H9 (cell line): ENCODE data around the gene LRRC70. TPM values are rescaled to one million over a fixed set of nuclear protein-coding genes. Genes with fewer than 3 reads are reported as not detected.

Experiments used
- DNase-seq: peaks from one replicate; pipeline ENCODE4 v3.0.0-alpha.2; 2017
- H2AFZ ChIP-seq: one replicate; pipeline ENCODE4 v1.6.1; 2013; ENCODE audit warnings: mild to moderate bottlenecking, low read length, control low read depth, moderate library complexity
- H2AK5ac ChIP-seq: 2 replicates; pipeline ENCODE4 v1.6.1; 2013; ENCODE audit warnings: low read length, control low read depth, mixed read lengths; ENCODE audit not compliant: insufficient read length
- H2BK120ac ChIP-seq: one replicate; pipeline ENCODE4 v1.6.1; 2013; ENCODE audit warnings: low read depth, mild to moderate bottlenecking, low read length, control low read depth, inconsistent platforms; ENCODE audit not compliant: poor library complexity, severe bottlenecking
- H2BK12ac ChIP-seq: 2 replicates; pipeline ENCODE4 v1.6.1; 2013; ENCODE audit warnings: low read length, control low read depth, mixed read lengths, low read depth; ENCODE audit not compliant: insufficient read length
- H2BK15ac ChIP-seq: 2 replicates; pipeline ENCODE4 v1.6.1; 2013; ENCODE audit warnings: low read depth, low read length, control low read depth
- H2BK20ac ChIP-seq: one replicate; pipeline ENCODE4 v1.6.1; 2013; ENCODE audit warnings: low read depth, mild to moderate bottlenecking, low read length, control low read depth, inconsistent platforms; ENCODE audit not compliant: poor library complexity, severe bottlenecking
- H2BK5ac ChIP-seq: 2 replicates; pipeline ENCODE4 v1.6.1; 2013; ENCODE audit warnings: low read length, control low read depth, mixed read lengths; ENCODE audit not compliant: insufficient read length
- H3K14ac ChIP-seq: 2 replicates; pipeline ENCODE4 v1.6.1; 2013; ENCODE audit warnings: low read length, control low read depth; ENCODE audit not compliant: insufficient read depth
- H3K18ac ChIP-seq: 2 replicates; pipeline ENCODE4 v1.6.1; 2013; ENCODE audit warnings: low read depth, mild to moderate bottlenecking, mixed read lengths, low read length, control low read depth; ENCODE audit not compliant: insufficient read length
- H3K23ac ChIP-seq: 2 replicates; pipeline ENCODE4 v1.6.1; 2013; ENCODE audit warnings: low read length, control low read depth, mixed read lengths, low read depth; ENCODE audit not compliant: insufficient read length
- H3K23me2 ChIP-seq: 2 replicates; pipeline ENCODE4 v1.6.1; 2013; ENCODE audit warnings: low read depth, mild to moderate bottlenecking, mixed read lengths, low read length, control low read depth; ENCODE audit not compliant: insufficient read length, poor library complexity, severe bottlenecking
- H3K27ac ChIP-seq: 2 replicates; pipeline ENCODE4 v1.5.1; 2013; ENCODE audit warnings: low read length, control low read depth, mixed read lengths, low read depth; ENCODE audit not compliant: insufficient read length
- H3K27me3 ChIP-seq: 2 replicates; pipeline ENCODE4 v1.6.1; 2013; ENCODE audit warnings: low read length, control low read depth, inconsistent platforms; ENCODE audit not compliant: insufficient read depth
- H3K4ac ChIP-seq: 2 replicates; pipeline ENCODE4 v1.6.1; 2013; ENCODE audit warnings: low read depth, mild to moderate bottlenecking, control low read depth, inconsistent platforms, low read length, moderate library complexity
- H3K4me1 ChIP-seq: 2 replicates; pipeline ENCODE4 v1.6.1; 2013; ENCODE audit warnings: low read length, control low read depth, inconsistent platforms; ENCODE audit not compliant: insufficient read depth
- H3K4me2 ChIP-seq: 2 replicates; pipeline ENCODE4 v1.6.1; 2013; ENCODE audit warnings: low read length, control low read depth, mixed read lengths; ENCODE audit not compliant: insufficient read length, insufficient read depth
- H3K56ac ChIP-seq: 2 replicates; pipeline ENCODE4 v1.6.1; 2013; ENCODE audit warnings: low read depth, mild to moderate bottlenecking, mixed read lengths, low read length, control low read depth; ENCODE audit not compliant: insufficient read length
- H3K79me1 ChIP-seq: 2 replicates; pipeline ENCODE4 v1.6.1; 2013; ENCODE audit warnings: low read depth, mild to moderate bottlenecking, moderate library complexity, low read length, control low read depth, inconsistent platforms; ENCODE audit not compliant: insufficient read depth, poor library complexity, severe bottlenecking
- H3K79me2 ChIP-seq: 2 replicates; pipeline ENCODE4 v1.6.1; 2013; ENCODE audit warnings: low read length, control low read depth, inconsistent platforms; ENCODE audit not compliant: insufficient read depth
- H3K9ac ChIP-seq: 2 replicates; pipeline ENCODE4 v1.6.1; 2013; ENCODE audit warnings: low read length, control low read depth, mixed read lengths; ENCODE audit not compliant: insufficient read length; ENCODE audit errors: extremely low read depth
- H3K9me3 ChIP-seq: one replicate; pipeline ENCODE4 v1.6.1; 2013; ENCODE audit warnings: low read depth, low read length, inconsistent platforms; ENCODE audit not compliant: control insufficient read depth
- H3T11ph ChIP-seq: one replicate; pipeline ENCODE4 v1.6.1; 2013; ENCODE audit warnings: mild to moderate bottlenecking, low read length, control low read depth, inconsistent platforms
- H4K20me1 ChIP-seq: one replicate; pipeline ENCODE4 v1.6.1; 2013; ENCODE audit not compliant: control insufficient read depth, insufficient read length, insufficient read depth
- H4K5ac ChIP-seq: 2 replicates; pipeline ENCODE4 v1.6.1; 2013; ENCODE audit warnings: low read depth, mild to moderate bottlenecking, mixed read lengths, low read length, control low read depth; ENCODE audit not compliant: insufficient read length
- H4K8ac ChIP-seq: replicated peaks from 2 replicates; pipeline ENCODE4 v1.6.1; 2013; ENCODE audit warnings: low read length, control low read depth, mixed read lengths, low read depth; ENCODE audit not compliant: insufficient read length
- H4K91ac ChIP-seq: 2 replicates; pipeline ENCODE4 v1.6.1; 2013; ENCODE audit warnings: low read depth, mild to moderate bottlenecking, moderate library complexity, mixed read lengths, low read length, control low read depth; ENCODE audit not compliant: insufficient read length
- H3K27ac Mint-ChIP-seq, 3 experiments: 2 replicates in 2 of 3; 3 replicates in 1 of 3; pipeline ENCODE4 v1.8.0; 2020 to 2021; ENCODE audit warnings: mixed read lengths in 3 of 3, mild to moderate bottlenecking in 1 of 3, moderate library complexity in 1 of 3
- H3K27me3 Mint-ChIP-seq: 2 replicates; pipeline ENCODE4 v1.8.0; 2021; ENCODE audit warnings: low read depth, mild to moderate bottlenecking, moderate library complexity, mixed read lengths
- H3K36me3 Mint-ChIP-seq, 3 experiments: 2 replicates in 2 of 3; 3 replicates in 1 of 3; pipeline ENCODE4 v1.8.0; 2020 to 2021; ENCODE audit warnings: low read depth in 3 of 3, mixed read lengths in 3 of 3; ENCODE audit not compliant: insufficient read depth in 1 of 3
- H3K4me1 Mint-ChIP-seq, 2 experiments: 2 replicates each; pipeline ENCODE4 v1.8.0; 2020; ENCODE audit warnings: mixed read lengths in 2 of 2
- H3K4me3 Mint-ChIP-seq, 2 experiments: 2 replicates in 1 of 2; 3 replicates in 1 of 2; pipeline ENCODE4 v1.8.0; 2020 to 2021; ENCODE audit warnings: mild to moderate bottlenecking in 2 of 2, mixed read lengths in 2 of 2, moderate library complexity in 1 of 2
- H3K9me3 Mint-ChIP-seq, 2 experiments: 2 replicates in 1 of 2; 3 replicates in 1 of 2; pipeline ENCODE4 v1.8.0; 2020; ENCODE audit warnings: mild to moderate bottlenecking in 2 of 2, mixed read lengths in 2 of 2, moderate library complexity in 1 of 2
- total RNA-seq: library from RNA; stranded (reverse); gene quantifications from 2 replicates; pipeline ENCODE4 v1.2.1, GENCODE V29; 2021
- TF ChIP-seq, protein P1 (sequence below): fragments of 200-600 bp; sonication (generic); conservative IDR thresholded peaks from 3 replicates; pipeline ENCODE4 v1.8.0; 2021; ENCODE audit warnings: antibody characterized with exemption, mild to moderate bottlenecking

Gene LRRC70
- total RNA-seq, 1 experiment from 2014 or later, result 1.1 TPM

DNA sequence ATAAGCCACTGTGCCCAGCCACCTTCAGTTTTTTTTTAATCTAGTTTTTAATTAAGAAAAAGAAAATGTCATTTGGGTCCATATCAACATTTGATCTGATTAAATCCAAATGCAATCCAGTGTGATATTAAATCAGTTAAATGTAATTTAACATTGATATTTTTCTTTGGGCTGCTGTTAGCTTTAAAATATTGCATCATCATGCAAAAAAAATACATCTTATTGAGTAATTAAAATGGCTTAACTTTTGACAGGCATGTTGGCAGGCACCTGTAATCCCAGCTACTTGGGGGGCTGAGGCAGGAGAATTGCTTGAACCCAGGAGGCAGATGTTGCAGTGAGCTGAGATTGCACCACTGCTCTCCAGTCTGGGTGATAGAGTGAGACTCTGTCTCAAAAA, 22.7 kb upstream of the LRRC70 start:
- H3K4me1 Mint-ChIP-seq, result no peaks in the 10 kb centered on the region
- TF ChIP-seq, protein P1, sequence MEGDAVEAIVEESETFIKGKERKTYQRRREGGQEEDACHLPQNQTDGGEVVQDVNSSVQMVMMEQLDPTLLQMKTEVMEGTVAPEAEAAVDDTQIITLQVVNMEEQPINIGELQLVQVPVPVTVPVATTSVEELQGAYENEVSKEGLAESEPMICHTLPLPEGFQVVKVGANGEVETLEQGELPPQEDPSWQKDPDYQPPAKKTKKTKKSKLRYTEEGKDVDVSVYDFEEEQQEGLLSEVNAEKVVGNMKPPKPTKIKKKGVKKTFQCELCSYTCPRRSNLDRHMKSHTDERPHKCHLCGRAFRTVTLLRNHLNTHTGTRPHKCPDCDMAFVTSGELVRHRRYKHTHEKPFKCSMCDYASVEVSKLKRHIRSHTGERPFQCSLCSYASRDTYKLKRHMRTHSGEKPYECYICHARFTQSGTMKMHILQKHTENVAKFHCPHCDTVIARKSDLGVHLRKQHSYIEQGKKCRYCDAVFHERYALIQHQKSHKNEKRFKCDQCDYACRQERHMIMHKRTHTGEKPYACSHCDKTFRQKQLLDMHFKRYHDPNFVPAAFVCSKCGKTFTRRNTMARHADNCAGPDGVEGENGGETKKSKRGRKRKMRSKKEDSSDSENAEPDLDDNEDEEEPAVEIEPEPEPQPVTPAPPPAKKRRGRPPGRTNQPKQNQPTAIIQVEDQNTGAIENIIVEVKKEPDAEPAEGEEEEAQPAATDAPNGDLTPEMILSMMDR, result no peak
- H3K4me1 ChIP-seq, result no peaks in the 10 kb centered on the region

More for the DNA sequence above, 22.7 kb upstream of the LRRC70 start:
- H3K27ac ChIP-seq, result no peak overlapping the region
- no peaks in the 10 kb centered on the region for H4K20me1 ChIP-seq
- H2AFZ ChIP-seq, result no peak overlapping the region
- no peak overlapping the region for H4K5ac ChIP-seq
- no peak overlapping the region for H3K23ac ChIP-seq
- H2BK120ac ChIP-seq, result no peak overlapping the region
- no peaks in the 10 kb centered on the region for H3K79me2 ChIP-seq
- H2BK5ac ChIP-seq, result no peak overlapping the region
- H3K23me2 ChIP-seq, result no peaks in the 10 kb centered on the region
- no peaks in the 10 kb centered on the region for H3K27me3 ChIP-seq
- H2BK20ac ChIP-seq, result no peak overlapping the region
- no peak overlapping the region for H3K56ac ChIP-seq
- peaks cover 11 to 28% (median 20%) of the 10 kb centered on the region in 3 experiments; a peak in 6 of 7 replicates for H3K36me3 Mint-ChIP-seq
- H3T11ph ChIP-seq, result no peak overlapping the region
- no peak overlapping the region for H3K4me3 Mint-ChIP-seq
- no peak for DNase-seq
- no peak overlapping the region for H3K27ac Mint-ChIP-seq
- H3K9ac ChIP-seq, result no peak overlapping the region
- H3K27me3 Mint-ChIP-seq, result no peaks in the 10 kb centered on the region
- no peaks in the 10 kb centered on the region; a peak in 1 of 5 replicates for H3K9me3 Mint-ChIP-seq
- no peak overlapping the region for H4K8ac ChIP-seq
- no peak overlapping the region for H3K14ac ChIP-seq
- H4K91ac ChIP-seq, result no peak overlapping the region
- H2BK15ac ChIP-seq, result no peak overlapping the region
- no peak overlapping the region for H2BK12ac ChIP-seq
- no peak overlapping the region for H3K4ac ChIP-seq
- no peaks in the 10 kb centered on the region for H3K9me3 ChIP-seq
- no peak overlapping the region for H2AK5ac ChIP-seq
- H3K4me2 ChIP-seq, result no peak overlapping the region
- H3K79me1 ChIP-seq, result no peaks in the 10 kb centered on the region
- H3K18ac ChIP-seq, result no peak overlapping the region
